NT2/D1 (cell line): ENCODE measurements around the gene MRPL54.

Experiments
- SUZ12 ChIP-seq: IDR thresholded peaks from 2 replicates; pipeline ENCODE4 v1.6.1; 2011; ENCODE audit not compliant: insufficient read length, insufficient read depth; ENCODE audit errors: extremely low read depth
- YY1 ChIP-seq: IDR thresholded peaks from 2 replicates; pipeline ENCODE4 v1.6.1; 2011; ENCODE audit not compliant: insufficient read length, insufficient read depth
- ZNF274 ChIP-seq: IDR thresholded peaks from 2 replicates; pipeline ENCODE4 v1.6.1; 2011; ENCODE audit warnings: mild to moderate bottlenecking, low read depth, low read length

GRCh38 chr19:3801412-3802096 lies 39.1 kb downstream of the MRPL54 start:
- no peak for TF ChIP-seq ZNF274
- TF ChIP-seq SUZ12: no peak
- no peak for TF ChIP-seq YY1
